Measurements from ENCODE around the gene CD80. TPM values are rescaled to one million over a fixed set of nuclear protein-coding genes. Genes with fewer than 3 reads are reported as not detected.

The CD80 gene
- total and polyA plus RNA-seq, 2 of the 8 experiments (the other 6 are each of a cell fraction or from before 2014, with no cell fraction given): 0.11 TPM; not detected in 1

DNA sequence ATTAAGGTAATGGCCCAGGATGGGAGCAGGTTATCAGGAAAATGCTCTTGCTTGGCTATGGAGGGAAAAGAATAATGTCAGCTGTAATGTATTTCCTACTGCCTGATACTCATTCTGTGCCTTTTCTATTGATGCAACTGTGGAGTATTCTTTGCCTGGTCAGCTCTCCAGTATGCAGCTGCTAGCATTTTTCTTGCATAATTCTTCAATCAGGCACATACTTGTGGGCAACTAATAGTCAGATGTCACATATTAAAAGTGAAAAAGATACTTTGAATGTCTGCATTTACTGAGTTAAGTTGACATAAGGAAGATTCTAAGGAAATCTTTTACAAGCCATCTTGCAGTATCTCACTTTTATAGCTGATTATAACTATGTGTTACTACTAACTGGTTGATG is 29.5 kb downstream of the CD80 start (continued):
- TF ChIP-seq, protein P1, sequence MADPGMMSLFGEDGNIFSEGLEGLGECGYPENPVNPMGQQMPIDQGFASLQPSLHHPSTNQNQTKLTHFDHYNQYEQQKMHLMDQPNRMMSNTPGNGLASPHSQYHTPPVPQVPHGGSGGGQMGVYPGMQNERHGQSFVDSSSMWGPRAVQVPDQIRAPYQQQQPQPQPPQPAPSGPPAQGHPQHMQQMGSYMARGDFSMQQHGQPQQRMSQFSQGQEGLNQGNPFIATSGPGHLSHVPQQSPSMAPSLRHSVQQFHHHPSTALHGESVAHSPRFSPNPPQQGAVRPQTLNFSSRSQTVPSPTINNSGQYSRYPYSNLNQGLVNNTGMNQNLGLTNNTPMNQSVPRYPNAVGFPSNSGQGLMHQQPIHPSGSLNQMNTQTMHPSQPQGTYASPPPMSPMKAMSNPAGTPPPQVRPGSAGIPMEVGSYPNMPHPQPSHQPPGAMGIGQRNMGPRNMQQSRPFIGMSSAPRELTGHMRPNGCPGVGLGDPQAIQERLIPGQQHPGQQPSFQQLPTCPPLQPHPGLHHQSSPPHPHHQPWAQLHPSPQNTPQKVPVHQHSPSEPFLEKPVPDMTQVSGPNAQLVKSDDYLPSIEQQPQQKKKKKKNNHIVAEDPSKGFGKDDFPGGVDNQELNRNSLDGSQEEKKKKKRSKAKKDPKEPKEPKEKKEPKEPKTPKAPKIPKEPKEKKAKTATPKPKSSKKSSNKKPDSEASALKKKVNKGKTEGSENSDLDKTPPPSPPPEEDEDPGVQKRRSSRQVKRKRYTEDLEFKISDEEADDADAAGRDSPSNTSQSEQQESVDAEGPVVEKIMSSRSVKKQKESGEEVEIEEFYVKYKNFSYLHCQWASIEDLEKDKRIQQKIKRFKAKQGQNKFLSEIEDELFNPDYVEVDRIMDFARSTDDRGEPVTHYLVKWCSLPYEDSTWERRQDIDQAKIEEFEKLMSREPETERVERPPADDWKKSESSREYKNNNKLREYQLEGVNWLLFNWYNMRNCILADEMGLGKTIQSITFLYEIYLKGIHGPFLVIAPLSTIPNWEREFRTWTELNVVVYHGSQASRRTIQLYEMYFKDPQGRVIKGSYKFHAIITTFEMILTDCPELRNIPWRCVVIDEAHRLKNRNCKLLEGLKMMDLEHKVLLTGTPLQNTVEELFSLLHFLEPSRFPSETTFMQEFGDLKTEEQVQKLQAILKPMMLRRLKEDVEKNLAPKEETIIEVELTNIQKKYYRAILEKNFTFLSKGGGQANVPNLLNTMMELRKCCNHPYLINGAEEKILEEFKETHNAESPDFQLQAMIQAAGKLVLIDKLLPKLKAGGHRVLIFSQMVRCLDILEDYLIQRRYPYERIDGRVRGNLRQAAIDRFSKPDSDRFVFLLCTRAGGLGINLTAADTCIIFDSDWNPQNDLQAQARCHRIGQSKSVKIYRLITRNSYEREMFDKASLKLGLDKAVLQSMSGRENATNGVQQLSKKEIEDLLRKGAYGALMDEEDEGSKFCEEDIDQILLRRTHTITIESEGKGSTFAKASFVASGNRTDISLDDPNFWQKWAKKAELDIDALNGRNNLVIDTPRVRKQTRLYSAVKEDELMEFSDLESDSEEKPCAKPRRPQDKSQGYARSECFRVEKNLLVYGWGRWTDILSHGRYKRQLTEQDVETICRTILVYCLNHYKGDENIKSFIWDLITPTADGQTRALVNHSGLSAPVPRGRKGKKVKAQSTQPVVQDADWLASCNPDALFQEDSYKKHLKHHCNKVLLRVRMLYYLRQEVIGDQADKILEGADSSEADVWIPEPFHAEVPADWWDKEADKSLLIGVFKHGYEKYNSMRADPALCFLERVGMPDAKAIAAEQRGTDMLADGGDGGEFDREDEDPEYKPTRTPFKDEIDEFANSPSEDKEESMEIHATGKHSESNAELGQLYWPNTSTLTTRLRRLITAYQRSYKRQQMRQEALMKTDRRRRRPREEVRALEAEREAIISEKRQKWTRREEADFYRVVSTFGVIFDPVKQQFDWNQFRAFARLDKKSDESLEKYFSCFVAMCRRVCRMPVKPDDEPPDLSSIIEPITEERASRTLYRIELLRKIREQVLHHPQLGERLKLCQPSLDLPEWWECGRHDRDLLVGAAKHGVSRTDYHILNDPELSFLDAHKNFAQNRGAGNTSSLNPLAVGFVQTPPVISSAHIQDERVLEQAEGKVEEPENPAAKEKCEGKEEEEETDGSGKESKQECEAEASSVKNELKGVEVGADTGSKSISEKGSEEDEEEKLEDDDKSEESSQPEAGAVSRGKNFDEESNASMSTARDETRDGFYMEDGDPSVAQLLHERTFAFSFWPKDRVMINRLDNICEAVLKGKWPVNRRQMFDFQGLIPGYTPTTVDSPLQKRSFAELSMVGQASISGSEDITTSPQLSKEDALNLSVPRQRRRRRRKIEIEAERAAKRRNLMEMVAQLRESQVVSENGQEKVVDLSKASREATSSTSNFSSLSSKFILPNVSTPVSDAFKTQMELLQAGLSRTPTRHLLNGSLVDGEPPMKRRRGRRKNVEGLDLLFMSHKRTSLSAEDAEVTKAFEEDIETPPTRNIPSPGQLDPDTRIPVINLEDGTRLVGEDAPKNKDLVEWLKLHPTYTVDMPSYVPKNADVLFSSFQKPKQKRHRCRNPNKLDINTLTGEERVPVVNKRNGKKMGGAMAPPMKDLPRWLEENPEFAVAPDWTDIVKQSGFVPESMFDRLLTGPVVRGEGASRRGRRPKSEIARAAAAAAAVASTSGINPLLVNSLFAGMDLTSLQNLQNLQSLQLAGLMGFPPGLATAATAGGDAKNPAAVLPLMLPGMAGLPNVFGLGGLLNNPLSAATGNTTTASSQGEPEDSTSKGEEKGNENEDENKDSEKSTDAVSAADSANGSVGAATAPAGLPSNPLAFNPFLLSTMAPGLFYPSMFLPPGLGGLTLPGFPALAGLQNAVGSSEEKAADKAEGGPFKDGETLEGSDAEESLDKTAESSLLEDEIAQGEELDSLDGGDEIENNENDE (IDR thresholded peaks at IDR 0.05; ENCODE audit: insufficient replicate concordance, low read length): no peak
- TF ChIP-seq SIN3A (conservative IDR thresholded peaks at IDR 0.05 in 1 of 2, IDR thresholded peaks at IDR 0.05 in 1 of 2; ENCODE audit: low read depth in 1 of 2, low read length in 2 of 2): no peak
- no peak for TF ChIP-seq BACH1 (IDR thresholded peaks at IDR 0.05; ENCODE audit: low read length)
- no peak for TF ChIP-seq TAF7 (optimal IDR thresholded peaks at IDR 0.05; ENCODE audit: borderline replicate concordance, low read depth, low read length)
- no peak for TF ChIP-seq BCL11A (IDR thresholded peaks at IDR 0.05; ENCODE audit: low read depth in 2 of 2, low read length in 2 of 2)
- TF ChIP-seq PHF8 (conservative IDR thresholded peaks at IDR 0.05; ENCODE audit: low read depth, low read length): no peak
- TF ChIP-seq, protein P2, sequence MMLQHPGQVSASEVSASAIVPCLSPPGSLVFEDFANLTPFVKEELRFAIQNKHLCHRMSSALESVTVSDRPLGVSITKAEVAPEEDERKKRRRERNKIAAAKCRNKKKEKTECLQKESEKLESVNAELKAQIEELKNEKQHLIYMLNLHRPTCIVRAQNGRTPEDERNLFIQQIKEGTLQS (IDR thresholded peaks at IDR 0.05; ENCODE audit: insufficient read depth, low read depth, low read length): no peak
- TF ChIP-seq MAFK (IDR thresholded peaks at IDR 0.05; ENCODE audit: low read depth, low read length): no peak
- TF ChIP-seq BRCA1 (IDR thresholded peaks at IDR 0.05; ENCODE audit: low read depth, low read length): no peak
